Esophagus squamous epithelium (tissue), 4 donors: Measurements from ENCODE around the gene RYR1.

Source experiments
- CTCF ChIP-seq, 6 experiments: fragments of 450-650 bp in 4 of 6; fragments of 200-600 bp in 2 of 6; sonication (generic) in 2 of 6; IDR thresholded peaks; one replicate each; pipeline ENCODE4 v1.5.1; 2016 to 2019; ENCODE audit warnings: antibody characterized with exemption in 6 of 6, mild to moderate bottlenecking in 4 of 6, moderate library complexity in 4 of 6
- POLR2A ChIP-seq, 4 donors: fragments of 450-650 bp; IDR thresholded peaks; one replicate each; pipeline ENCODE4 v1.6.1; 2017; ENCODE audit warnings: antibody characterized with exemption in 4 of 4, mild to moderate bottlenecking in 4 of 4, moderate library complexity in 3 of 4

- TF ChIP-seq POLR2A (IDR thresholded peaks at IDR 0.05) (no peak), CTCF (IDR thresholded peaks at IDR 0.05) (no peak)
Observed at GRCh38 chr19:38547421-38547820, 113.9 kb downstream of the RYR1 start.
